Prostate gland (tissue), 2 donors: Measurements from ENCODE around the gene EIF2B2.

ENCODE experiments used
- CTCF ChIP-seq, 4 experiments: fragments of 200-600 bp in 2 of 4; fragments of 450-650 bp in 2 of 4; sonication (generic) in 2 of 4; IDR thresholded peaks; 1 replicate in 3 of 4; 2 replicates in 1 of 4; pipeline ENCODE4 v1.5.1; 2016 to 2019; ENCODE audit warnings: antibody characterized with exemption in 4 of 4, mild to moderate bottlenecking in 2 of 4, moderate library complexity in 2 of 4
- POLR2A ChIP-seq: fragments of 450-650 bp; IDR thresholded peaks from one replicate; pipeline ENCODE4 v1.6.1; 2016; ENCODE audit warnings: antibody characterized with exemption, mild to moderate bottlenecking
- POLR2AphosphoS5 ChIP-seq: sonication (generic); formaldehyde crosslinking; IDR thresholded peaks from one replicate; pipeline ENCODE4 v1.6.1; 2017; ENCODE audit warnings: antibody characterized with exemption

DNA sequence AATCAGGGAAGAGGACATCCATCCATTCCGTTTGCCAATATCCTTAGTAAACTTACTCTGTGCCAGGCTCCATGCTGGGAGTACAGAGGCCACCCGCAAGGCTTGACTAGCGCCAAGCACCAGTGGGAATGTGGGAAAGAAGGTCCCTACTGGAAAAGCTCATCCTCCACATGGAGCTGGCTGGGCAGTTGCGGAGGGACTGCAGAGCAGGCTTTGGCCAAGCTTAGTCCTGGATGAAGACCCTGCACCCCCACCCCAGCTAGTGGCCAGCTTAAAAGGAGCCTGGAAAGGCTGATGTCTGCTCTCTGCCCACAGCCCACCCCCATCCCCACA lies 22.4 kb upstream of the EIF2B2 start:
- TF ChIP-seq CTCF (IDR thresholded peaks at IDR 0.05), result no peak
- TF ChIP-seq POLR2A, result no peak
- no peak for TF ChIP-seq POLR2AphosphoS5
